Neural cell (in vitro differentiated cells): ENCODE results near the gene LRRTM3. TPM values are rescaled to one million over a fixed set of nuclear protein-coding genes. Genes with fewer than 3 reads are reported as not detected.

Experiments used
- H2AFZ ChIP-seq: fragments of 200-600, 300-800 bp; sonication (generic), shearing (Covaris generic); 2 replicates; pipeline ENCODE4 v1.6.0; 2014; ENCODE audit warnings: low read depth, mild to moderate bottlenecking, antibody characterized with exemption, low read length, moderate library complexity
- H3F3A ChIP-seq: fragments of 200-600 bp; shearing (Covaris generic); 2 replicates; pipeline ENCODE4 v1.6.1; 2016; ENCODE audit warnings: mild to moderate bottlenecking, moderate library complexity, mixed read lengths, antibody characterized with exemption, low read length; ENCODE audit not compliant: insufficient read depth, poor library complexity, severe bottlenecking
- H3K27ac ChIP-seq: fragments of 200-600, 300-800 bp; sonication (generic), shearing (Covaris generic); 2 replicates; pipeline ENCODE4 v1.5.1; 2014; ENCODE audit warnings: mild to moderate bottlenecking, low read length, moderate library complexity
- H3K27me3 ChIP-seq: fragments of 300-800, 200-600 bp; sonication (generic), shearing (Covaris generic); 2 replicates; pipeline ENCODE4 v1.6.0; 2014; ENCODE audit warnings: mild to moderate bottlenecking, low read depth, low read length, moderate library complexity; ENCODE audit not compliant: insufficient read depth
- H3K36me3 ChIP-seq: fragments of 300-800, 200-600 bp; sonication (generic), shearing (Covaris generic); 2 replicates; pipeline ENCODE4 v1.5.1; 2014; ENCODE audit warnings: mild to moderate bottlenecking, antibody characterized with exemption, low read length, moderate library complexity; ENCODE audit not compliant: insufficient read depth
- H3K4me2 ChIP-seq: fragments of 300-800, 200-600 bp; sonication (generic), shearing (Covaris generic); 2 replicates; pipeline ENCODE4 v1.6.0; 2014; ENCODE audit warnings: mild to moderate bottlenecking, low read length
- H3K4me3 ChIP-seq: fragments of 300-800, 200-600 bp; sonication (generic), shearing (Covaris generic); 2 replicates; pipeline ENCODE4 v1.5.1; 2014; ENCODE audit warnings: mild to moderate bottlenecking, low read length, moderate library complexity
- H3K79me2 ChIP-seq: fragments of 200-600 bp; shearing (Covaris generic); replicated peaks from 2 replicates; pipeline ENCODE4 v1.6.0; 2014; ENCODE audit warnings: mild to moderate bottlenecking, low read length, moderate library complexity; ENCODE audit not compliant: insufficient read depth
- H3K9ac ChIP-seq: fragments of 300-800, 200-600 bp; sonication (generic), shearing (Covaris generic); 2 replicates; pipeline ENCODE4 v1.6.1; 2016; ENCODE audit warnings: mild to moderate bottlenecking, low read length, mixed read lengths
- H3K9me2 ChIP-seq: fragments of 200-600 bp; shearing (Covaris generic); 2 replicates; pipeline ENCODE4 v1.6.1; 2016; ENCODE audit warnings: mild to moderate bottlenecking, low read length, mixed read lengths; ENCODE audit not compliant: insufficient read depth
- H3K9me3 ChIP-seq: fragments of 200-600, 300-800 bp; sonication (generic), shearing (Covaris generic); 2 replicates; pipeline ENCODE4 v1.6.1; 2016; ENCODE audit warnings: mild to moderate bottlenecking, mixed run types, low read length, moderate library complexity, mixed read lengths
- H4K20me1 ChIP-seq: fragments of 200-600 bp; shearing (Covaris generic); 2 replicates; pipeline ENCODE4 v1.6.1; 2016; ENCODE audit warnings: mild to moderate bottlenecking, mixed run types; ENCODE audit not compliant: insufficient read depth
- CTCF ChIP-seq: fragments of 450-650 bp; IDR thresholded peaks from 2 replicates; pipeline ENCODE4 v1.5.1; 2014; ENCODE audit warnings: antibody characterized with exemption, mild to moderate bottlenecking, moderate library complexity; ENCODE audit not compliant: poor library complexity, severe bottlenecking
- EP300 ChIP-seq: fragments of 450-650 bp; conservative IDR thresholded peaks from 2 replicates; pipeline ENCODE4 v1.6.1; 2014; ENCODE audit warnings: antibody characterized with exemption, mild to moderate bottlenecking, moderate library complexity; ENCODE audit not compliant: poor library complexity, severe bottlenecking
- EZH2 ChIP-seq: fragments of 200-600, 300-800 bp; shearing (Covaris generic), sonication (generic); IDR thresholded peaks from 2 replicates; pipeline ENCODE4 v1.6.1; 2014; ENCODE audit warnings: antibody characterized with exemption, low read length, borderline replicate concordance, mild to moderate bottlenecking; ENCODE audit not compliant: insufficient read depth, poor library complexity, severe bottlenecking
- MXI1 ChIP-seq: fragments of 450-650 bp; conservative IDR thresholded peaks from 2 replicates; pipeline ENCODE4 v1.6.1; 2014; ENCODE audit warnings: antibody characterized with exemption, mild to moderate bottlenecking; ENCODE audit not compliant: poor library complexity, severe bottlenecking
- POLR2AphosphoS5 ChIP-seq: IDR thresholded peaks from 2 replicates; pipeline ENCODE4 v1.6.1; 2012
- RAD21 ChIP-seq: fragments of 450-650 bp; conservative IDR thresholded peaks from 2 replicates; pipeline ENCODE4 v1.6.1; 2014; ENCODE audit warnings: antibody characterized with exemption, mild to moderate bottlenecking, moderate library complexity
- REST ChIP-seq: IDR thresholded peaks from 2 replicates; pipeline ENCODE4 v1.6.1; 2012; ENCODE audit warnings: borderline replicate concordance
- SMC3 ChIP-seq: fragments of 450-650 bp; conservative IDR thresholded peaks from 2 replicates; pipeline ENCODE4 v1.6.1; 2014; ENCODE audit warnings: antibody characterized with exemption, mild to moderate bottlenecking, moderate library complexity; ENCODE audit not compliant: poor library complexity
- TAF1 ChIP-seq: IDR thresholded peaks from 2 replicates; pipeline ENCODE4 v1.6.1; 2012; ENCODE audit warnings: low read depth
- polyA plus RNA-seq: library from polyadenylated mRNA; depleted of rRNA; stranded (reverse); fragments of >200 nt; gene quantifications from 2 replicates; pipeline ENCODE4 v1.2.3, GENCODE V29; 2014

Gene LRRTM3
- polyA plus RNA-seq, 1 donor from 2014 or later = 3.2 TPM

GRCh38 chr10:67017218-67017617 lies 91.4 kb downstream of the LRRTM3 start:
- Histone ChIP-seq H3K27me3 (no peaks in the 10 kb centered on the region), H4K20me1 (no peaks in the 10 kb centered on the region), H3K79me2 (no peaks in the 10 kb centered on the region), H3K9me2 (no peaks in the 10 kb centered on the region), H2AFZ (no peak overlapping the region), H3K4me3 (no peak overlapping the region), H3K4me2 (no peak overlapping the region), H3K9me3 (no peaks in the 10 kb centered on the region), H3K27ac (no peak overlapping the region), H3K36me3 (no peaks in the 10 kb centered on the region), H3K9ac (no peak overlapping the region), H3F3A (no peaks in the 10 kb centered on the region)
- TF ChIP-seq RAD21 (no peak), TAF1 (no peak), POLR2AphosphoS5 (no peak), EZH2 (no peak), EP300 (no peak), REST (no peak), MXI1 (no peak)

- TF ChIP-seq EP300 (no peak), REST (no peak), SMC3 (no peak), CTCF (no peak), TAF1 (no peak), MXI1 (no peak), EZH2 (no peak), RAD21 (no peak), POLR2AphosphoS5 (no peak)
- no peaks in the 10 kb centered on the region for H3K27me3 ChIP-seq
- H2AFZ ChIP-seq = no peak overlapping the region
- H3K9me2 ChIP-seq = no peaks in the 10 kb centered on the region
- H3K4me2 ChIP-seq = no peak overlapping the region
- H3K4me3 ChIP-seq = no peak overlapping the region
- H3F3A ChIP-seq = no peaks in the 10 kb centered on the region
- H3K9ac ChIP-seq = no peak overlapping the region
- H3K79me2 ChIP-seq = no peaks in the 10 kb centered on the region
- H3K9me3 ChIP-seq = no peaks in the 10 kb centered on the region
- H3K36me3 ChIP-seq = no peaks in the 10 kb centered on the region
- no peaks in the 10 kb centered on the region for H4K20me1 ChIP-seq
- H3K27ac ChIP-seq = no peak overlapping the region
Measured at GRCh38 chr10:67022099-67022498, 96.3 kb downstream of the LRRTM3 start.
